Endodermal cell (in vitro differentiated cells): ENCODE results near the gene LEF1. TPM values are rescaled to one million over a fixed set of nuclear protein-coding genes. Genes with fewer than 3 reads are reported as not detected.
A peak's percentile ranks its signal among the peaks of the same experiment; 100 is the strongest.

ENCODE experiments used
- DNase-seq: peaks from one replicate; pipeline ENCODE4 v3.0.0-alpha.2; 2017
- H3K27ac ChIP-seq: 2 replicates; pipeline ENCODE4 v1.5.1; 2013; ENCODE audit warnings: mild to moderate bottlenecking, low read depth, low read length, moderate library complexity
- H3K27me3 ChIP-seq: 2 replicates; pipeline ENCODE4 v1.6.1; 2013; ENCODE audit warnings: mild to moderate bottlenecking, low read length, moderate library complexity; ENCODE audit not compliant: insufficient read depth, control insufficient read depth, poor library complexity, severe bottlenecking
- H3K36me3 ChIP-seq: 2 replicates; pipeline ENCODE4 v1.7.0; 2013; ENCODE audit warnings: mild to moderate bottlenecking, low read length, moderate library complexity; ENCODE audit not compliant: control insufficient read depth, insufficient read depth
- H3K4me1 ChIP-seq: one replicate; pipeline ENCODE4 v1.7.0; 2013; ENCODE audit warnings: low read length; ENCODE audit not compliant: control insufficient read depth, insufficient read depth
- H3K4me3 ChIP-seq: 2 replicates; pipeline ENCODE4 v1.5.1; 2013; ENCODE audit warnings: mild to moderate bottlenecking, low read length, moderate library complexity
- H3K9ac ChIP-seq: 2 replicates; pipeline ENCODE4 v1.6.1; 2013; ENCODE audit warnings: mild to moderate bottlenecking, low read length, moderate library complexity; ENCODE audit not compliant: poor library complexity, severe bottlenecking; ENCODE audit errors: extremely low read depth
- H3K9me3 ChIP-seq: 2 replicates; pipeline ENCODE4 v1.6.1; 2013; ENCODE audit warnings: mild to moderate bottlenecking, low read length, moderate library complexity; ENCODE audit not compliant: control insufficient read depth
- H3K27ac Mint-ChIP-seq: 2 replicates; pipeline ENCODE4 v1.8.0; 2020; ENCODE audit warnings: mixed read lengths
- H3K27me3 Mint-ChIP-seq: 2 replicates; pipeline ENCODE4 v1.8.0; 2021; ENCODE audit warnings: mild to moderate bottlenecking, mixed read lengths; ENCODE audit not compliant: insufficient read depth
- H3K36me3 Mint-ChIP-seq: 2 replicates; pipeline ENCODE4 v1.8.0; 2020; ENCODE audit warnings: low read depth, mixed read lengths
- H3K4me1 Mint-ChIP-seq: 2 replicates; pipeline ENCODE4 v1.8.0; 2020; ENCODE audit warnings: mixed read lengths
- H3K4me3 Mint-ChIP-seq: 2 replicates; pipeline ENCODE4 v1.8.0; 2020; ENCODE audit warnings: mild to moderate bottlenecking, moderate library complexity, mixed read lengths
- H3K9me3 Mint-ChIP-seq: 2 replicates; pipeline ENCODE4 v1.8.0; 2020; ENCODE audit warnings: mild to moderate bottlenecking, mixed read lengths
- CTCF ChIP-seq: fragments of 200-600 bp; sonication (generic); conservative IDR thresholded peaks from 2 replicates; pipeline ENCODE4 v1.5.0; 2021; ENCODE audit warnings: antibody characterized with exemption, mild to moderate bottlenecking
- WGBS, 2 experiments: methylation state at CpG; one replicate each; pipeline versions ENCODE4 v1.1.5 to v1.1.7; 2013; ENCODE audit warnings: missing lambda C conversion rate in 2 of 2, mixed read lengths in 1 of 2; ENCODE audit not compliant: insufficient coverage in 1 of 2, insufficient read length in 1 of 2; 5-methylcytosine and 5-hydroxymethylcytosine counted together
- total RNA-seq, 2 donors: library from RNA; stranded (reverse); fragmentation: NEBNext Ultra II Directional in 1 of 2; extraction: Animal tissue kit (Norgen Biotek cat#: 25700) in 1 of 2; gene quantifications; 2 replicates in 1 of 2; 3 replicates in 1 of 2; pipeline ENCODE4 v1.2.1, GENCODE V29; 2021

The LEF1 gene
- total RNA-seq, 2 donors from 2014 or later: 0.95 to 1.6 TPM

GRCh38 chr4:108170631-108171338 is 2.1 kb upstream of the LEF1 start:
- Histone ChIP-seq H3K36me3 (no peaks in the 10 kb centered on the region), H3K4me3 (no peak overlapping the region), H3K9ac (no peak overlapping the region), H3K9me3 (no peaks in the 10 kb centered on the region), H3K4me1 (peaks cover 11% of the 10 kb centered on the region), H3K27me3 (peaks cover 100% of the 10 kb centered on the region), H3K27ac (no peak overlapping the region)
- no peak for TF ChIP-seq CTCF
- no peaks in the 10 kb centered on the region for H3K36me3 Mint-ChIP-seq
- 3 to 7% methylated on average over 5 to 8 of the region's 8 CpGs for WGBS, 2 experiments
- H3K27ac Mint-ChIP-seq: no peak overlapping the region
- H3K4me1 Mint-ChIP-seq: peaks cover 24% of the 10 kb centered on the region
- DNase-seq: peak; percentile 59
- no peaks in the 10 kb centered on the region for H3K9me3 Mint-ChIP-seq
- peak overlapping the region; percentile 51 for H3K4me3 Mint-ChIP-seq
- peaks cover 93% of the 10 kb centered on the region for H3K27me3 Mint-ChIP-seq

GRCh38 chr4:108169664-108170063 is 932 bp upstream of the LEF1 start:
- 0 to 20% methylated on average over 2 to 7 of the region's 8 CpGs for WGBS, 2 experiments
- TF ChIP-seq CTCF: no peak
- no peak overlapping the region for H3K4me3 Mint-ChIP-seq
- Histone ChIP-seq H3K9me3 (no peaks in the 10 kb centered on the region), H3K27me3 (peaks cover 100% of the 10 kb centered on the region), H3K27ac (no peak overlapping the region), H3K9ac (no peak overlapping the region), H3K4me3 (no peak overlapping the region), H3K36me3 (no peaks in the 10 kb centered on the region), H3K4me1 (peaks cover 11% of the 10 kb centered on the region)
- DNase-seq: no peak
- no peaks in the 10 kb centered on the region for H3K9me3 Mint-ChIP-seq
- H3K27ac Mint-ChIP-seq: no peak overlapping the region
- peaks cover 94% of the 10 kb centered on the region for H3K27me3 Mint-ChIP-seq
- H3K4me1 Mint-ChIP-seq: peaks cover 24% of the 10 kb centered on the region
- H3K36me3 Mint-ChIP-seq: no peaks in the 10 kb centered on the region

GRCh38 chr4:108168160-108168670 is 517 bp downstream of the LEF1 start:
- H3K4me3 Mint-ChIP-seq: peak overlapping the region; percentile 67
- H3K9ac ChIP-seq: no peak overlapping the region
- H3K9me3 ChIP-seq: no peaks in the 10 kb centered on the region
- H3K36me3 Mint-ChIP-seq: no peaks in the 10 kb centered on the region
- H3K9me3 Mint-ChIP-seq: no peaks in the 10 kb centered on the region
- DNase-seq: peak; percentile 71
- TF ChIP-seq CTCF: no peak
- peaks cover 100% of the 10 kb centered on the region for H3K27me3 ChIP-seq
- H3K27me3 Mint-ChIP-seq: peaks cover 93% of the 10 kb centered on the region
- no peaks in the 10 kb centered on the region for H3K36me3 ChIP-seq
- peaks cover 11% of the 10 kb centered on the region for H3K4me1 ChIP-seq
- peak overlapping the region; percentile 77 for H3K27ac ChIP-seq
- H3K4me3 ChIP-seq: peak overlapping the region; percentile 81
- H3K27ac Mint-ChIP-seq: no peak overlapping the region
- peaks cover 22% of the 10 kb centered on the region for H3K4me1 Mint-ChIP-seq
- WGBS, 2 experiments: 0% methylated on average over 14 to 30 of the region's 30 CpGs
